Posterior cingulate gyrus (tissue), 11 donors: ENCODE data around the gene KRT34.
A peak's percentile ranks its signal among the peaks of the same experiment; 100 is the strongest.

Experiments used
- DNase-seq, 10 donors: peaks; one replicate each; pipeline versions ENCODE4 v3.0.0 to v3.0.0-alpha.2; 2020 to 2021; ENCODE audit warnings: mixed read lengths in 3 of 10
- intact Hi-C: fragments of 100-400 bp; cut with DNase I; formaldehyde crosslinking; loops from one replicate; pipeline ENCODE4 v1.15.1; 2023

The KRT34 gene

GRCh38 chr17:41334385-41335305 lies 47.5 kb downstream of the KRT34 start:
- no peak for DNase-seq

GRCh38 chr17:41333836-41334235 lies 48.3 kb downstream of the KRT34 start:
- DNase-seq: no peak
- intact Hi-C loops: no loop called here

More at GRCh38 chr17:41334385-41335305, 47.5 kb downstream of the KRT34 start:
- intact Hi-C loops: no loop called here

GRCh38 chr17:41333098-41333497 lies 49.0 kb downstream of the KRT34 start:
- DNase-seq: no peak
- intact Hi-C loops: no loop called here

- DNase-seq: no peak
- intact Hi-C loops: no loop called here
Measured at GRCh38 chr17:41332239-41332638, 49.9 kb downstream of the KRT34 start.

GRCh38 chr17:41331606-41332005 lies 50.5 kb downstream of the KRT34 start:
- DNase-seq: no peak
- intact Hi-C loops: no loop called here

- intact Hi-C loops: no loop called here
Measured at GRCh38 chr17:41329279-41329948, 52.7 kb downstream of the KRT34 start.

DNA sequence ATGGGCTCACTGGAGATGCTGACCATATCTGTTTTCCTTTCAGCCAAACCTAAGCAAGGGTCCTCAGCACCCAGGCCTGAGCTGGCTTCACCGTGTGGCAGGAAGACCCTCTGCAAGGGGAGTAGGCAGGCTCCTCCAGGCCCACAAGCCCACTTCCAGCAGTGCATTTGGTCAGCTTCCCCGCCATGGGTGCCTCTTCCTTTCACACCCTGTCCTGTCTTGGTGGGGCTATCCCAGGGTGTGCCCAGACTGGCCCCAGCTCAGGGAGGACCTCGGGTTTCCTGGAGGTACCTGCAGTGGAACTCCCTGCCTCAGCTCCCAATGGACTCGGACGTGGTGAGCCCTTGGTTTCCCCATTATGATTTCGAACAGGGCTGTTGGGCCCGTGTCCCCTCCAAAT lies 53.9 kb downstream of the KRT34 start:
- peak in 1 of 10 donors; percentile 72 for DNase-seq
- intact Hi-C loops: no loop called here

More at GRCh38 chr17:41329279-41329948, 52.7 kb downstream of the KRT34 start:
- peak in 8 of 10 donors; percentile 28 to 89 (median 45) for DNase-seq
